Activated T-cell treated with anti-CD3 and anti-CD28 coated beads, Interleukin-2, amount 50 U/mL, for 72 hours (primary cell): ENCODE measurements around the gene DNLZ. TPM values are rescaled to one million over a fixed set of nuclear protein-coding genes. Genes with fewer than 3 reads are reported as not detected.

Source experiments
- ATAC-seq, 2 donors: fragments of 150-1000 bp; cut with Tn5 transposase; replicated peaks in 1 of 2; 2 replicates each; pipeline ENCODE4 v1.10.0; 2021; ENCODE audit warnings: moderate library complexity in 2 of 2, mild to moderate bottlenecking in 1 of 2
- DNase-seq, 2 donors: peaks; one replicate each; pipeline ENCODE4 v3.0.0; 2021 to 2022; ENCODE audit warnings: mixed read lengths in 1 of 2
- H3K27ac Mint-ChIP-seq: one replicate; pipeline ENCODE4 v1.8.0; 2022; ENCODE audit warnings: mild to moderate bottlenecking, moderate library complexity, mixed read lengths
- H3K27me3 Mint-ChIP-seq: one replicate; pipeline ENCODE4 v1.8.0; 2022; ENCODE audit warnings: low read depth, mixed read lengths
- H3K36me3 Mint-ChIP-seq, 2 donors: one replicate each; pipeline ENCODE4 v1.8.0; 2022; ENCODE audit warnings: mixed read lengths in 2 of 2, mild to moderate bottlenecking in 1 of 2; ENCODE audit not compliant: insufficient read depth in 2 of 2
- H3K4me1 Mint-ChIP-seq: one replicate; pipeline ENCODE4 v1.8.0; 2022; ENCODE audit warnings: low read depth, mixed read lengths
- H3K4me3 Mint-ChIP-seq, 2 donors: one replicate each; pipeline ENCODE4 v1.8.0; 2022; ENCODE audit warnings: mild to moderate bottlenecking in 2 of 2, mixed read lengths in 2 of 2, moderate library complexity in 2 of 2
- H3K9me3 Mint-ChIP-seq, 2 donors: one replicate each; pipeline ENCODE4 v1.8.0; 2022; ENCODE audit warnings: mixed read lengths in 2 of 2
- total RNA-seq, 2 donors: library from RNA; stranded (reverse); gene quantifications; one replicate each; pipeline ENCODE4 v1.2.3, GENCODE V29; 2022

The DNLZ gene
- total RNA-seq, 2 donors from 2014 or later = 10.8 to 14.4 TPM

GRCh38 chr9:136338511-136338910 lies 25.0 kb downstream of the DNLZ start:
- ATAC-seq (no peak), DNase-seq (no peak)
- no peak overlapping the region for H3K4me3 Mint-ChIP-seq
- no peaks in the 10 kb centered on the region for H3K27me3 Mint-ChIP-seq
- H3K36me3 Mint-ChIP-seq = no peaks in the 10 kb centered on the region
- H3K4me1 Mint-ChIP-seq = no peaks in the 10 kb centered on the region
- H3K27ac Mint-ChIP-seq = no peak overlapping the region
- no peaks in the 10 kb centered on the region for H3K9me3 Mint-ChIP-seq

DNA sequence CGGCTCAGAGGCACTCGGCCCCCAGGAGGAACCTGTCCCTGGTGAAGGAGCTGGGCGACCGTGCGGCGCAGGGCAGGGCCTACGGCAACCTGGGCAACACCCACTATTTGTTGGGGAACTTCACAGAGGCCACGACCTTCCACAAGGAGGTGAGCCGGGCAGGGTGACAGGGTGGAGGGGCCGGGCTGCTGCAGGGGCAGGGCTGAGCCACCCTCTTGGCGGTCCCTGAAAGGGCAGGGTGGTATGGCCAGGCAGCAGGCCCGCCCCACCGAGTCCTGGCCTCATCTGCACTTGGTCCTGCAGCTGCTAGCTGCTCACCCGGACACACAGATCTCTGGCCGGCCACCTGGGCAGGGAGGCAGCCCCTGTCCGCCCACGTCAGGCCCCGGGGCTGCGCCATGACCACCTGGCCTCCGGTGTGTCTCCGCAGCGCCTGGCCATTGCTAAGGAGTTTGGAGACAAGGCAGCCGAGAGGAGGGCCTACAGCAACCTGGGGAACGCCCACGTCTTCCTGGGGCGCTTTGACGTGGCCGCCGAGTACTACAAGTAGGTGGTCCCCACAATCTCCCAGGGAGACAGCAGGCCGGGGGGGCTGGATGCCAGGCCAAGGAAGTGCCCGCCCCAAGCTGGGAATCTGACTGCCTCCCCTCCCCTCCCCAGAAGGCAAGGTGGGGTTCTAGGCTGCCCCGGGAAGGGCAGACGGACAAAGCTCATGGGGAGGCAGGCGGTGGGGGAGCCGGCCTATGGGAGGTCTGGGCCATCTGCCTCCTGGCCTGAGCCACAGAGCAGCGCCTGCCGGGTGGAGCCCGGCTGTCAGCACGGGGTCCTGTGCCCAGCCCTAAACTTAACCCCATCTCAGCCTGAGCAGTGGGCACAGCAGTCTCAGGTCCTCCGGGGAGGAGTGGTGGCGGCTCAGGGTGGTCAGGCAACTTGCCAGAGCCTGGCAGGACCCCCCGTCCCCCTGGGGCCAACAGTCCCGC lies 25.8 kb downstream of the DNLZ start:
- no peak for DNase-seq
- H3K27me3 Mint-ChIP-seq = no peaks in the 10 kb centered on the region
- no peaks in the 10 kb centered on the region for H3K4me1 Mint-ChIP-seq
- no peak overlapping the region for H3K27ac Mint-ChIP-seq
- no peaks in the 10 kb centered on the region for H3K36me3 Mint-ChIP-seq
- ATAC-seq = no peak
- no peaks in the 10 kb centered on the region for H3K9me3 Mint-ChIP-seq
- no peak overlapping the region for H3K4me3 Mint-ChIP-seq

- Mint-ChIP-seq H3K36me3 (no peaks in the 10 kb centered on the region), H3K4me1 (no peaks in the 10 kb centered on the region), H3K4me3 (no peak overlapping the region), H3K9me3 (no peaks in the 10 kb centered on the region), H3K27me3 (no peaks in the 10 kb centered on the region), H3K27ac (no peak overlapping the region)
- ATAC-seq (no peak), DNase-seq (no peak)
Observed at GRCh38 chr9:136336881-136337280, 26.7 kb downstream of the DNLZ start.

- no peak overlapping the region for H3K27ac Mint-ChIP-seq
- no peaks in the 10 kb centered on the region for H3K9me3 Mint-ChIP-seq
- H3K4me1 Mint-ChIP-seq = no peaks in the 10 kb centered on the region
- no peak for DNase-seq
- H3K36me3 Mint-ChIP-seq = no peaks in the 10 kb centered on the region
- no peak for ATAC-seq
- H3K27me3 Mint-ChIP-seq = no peaks in the 10 kb centered on the region
- no peak overlapping the region for H3K4me3 Mint-ChIP-seq
Observed at GRCh38 chr9:136336156-136336870, 27.2 kb downstream of the DNLZ start.

GRCh38 chr9:136335296-136336155 lies 28.0 kb downstream of the DNLZ start:
- Mint-ChIP-seq H3K4me3 (no peak overlapping the region), H3K4me1 (no peaks in the 10 kb centered on the region), H3K27ac (no peak overlapping the region), H3K36me3 (no peaks in the 10 kb centered on the region), H3K27me3 (no peaks in the 10 kb centered on the region), H3K9me3 (no peaks in the 10 kb centered on the region)
- no peak for ATAC-seq
- no peak for DNase-seq

DNA sequence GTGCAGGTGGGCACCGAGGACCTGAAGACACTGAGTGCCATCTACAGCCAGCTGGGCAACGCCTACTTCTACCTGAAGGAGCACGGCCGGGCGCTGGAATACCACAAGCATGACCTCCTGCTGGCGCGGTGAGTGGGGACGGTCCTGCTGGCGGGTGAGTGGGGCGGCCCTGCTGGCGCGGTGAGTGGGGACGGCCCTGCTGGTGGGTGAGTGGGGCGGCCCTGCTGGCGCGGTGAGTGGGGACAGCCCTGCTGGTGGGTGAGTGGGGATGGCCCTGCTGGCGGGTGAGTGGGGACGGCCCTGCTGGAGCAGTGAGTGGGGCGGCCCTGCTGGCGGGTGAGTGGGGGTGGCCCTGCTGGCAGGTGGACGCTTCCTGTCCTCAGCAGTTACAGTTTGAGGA lies 29.0 kb downstream of the DNLZ start:
- ATAC-seq = no peak
- no peaks in the 10 kb centered on the region for H3K9me3 Mint-ChIP-seq
- H3K36me3 Mint-ChIP-seq = no peaks in the 10 kb centered on the region
- no peak overlapping the region for H3K27ac Mint-ChIP-seq
- no peak for DNase-seq
- H3K4me1 Mint-ChIP-seq = no peaks in the 10 kb centered on the region
- H3K4me3 Mint-ChIP-seq = no peak overlapping the region
- no peaks in the 10 kb centered on the region for H3K27me3 Mint-ChIP-seq

DNA sequence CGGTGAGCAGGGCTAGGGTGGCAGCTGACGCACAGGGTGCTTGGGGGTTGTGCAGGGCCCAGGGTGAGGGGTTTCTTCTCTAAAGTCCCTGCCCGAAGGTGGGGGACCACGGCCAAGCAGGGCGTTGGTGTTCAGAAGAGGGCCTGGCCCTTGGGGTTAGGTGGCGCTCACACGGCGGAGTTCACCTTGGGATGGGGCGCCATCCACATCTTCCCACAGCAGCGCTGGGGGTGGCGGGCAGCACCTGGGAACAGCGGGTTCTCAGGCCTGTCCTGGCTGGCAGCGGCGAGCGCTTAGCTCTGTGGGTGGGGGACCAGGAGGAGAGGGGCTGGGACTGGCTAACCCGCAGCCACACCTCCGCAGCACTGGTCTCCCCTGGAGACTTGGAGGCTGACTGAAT lies 30.1 kb downstream of the DNLZ start:
- H3K4me1 Mint-ChIP-seq = peaks cover 5% of the 10 kb centered on the region

GRCh38 chr9:136333045-136333444 lies 30.5 kb downstream of the DNLZ start:
- H3K27ac Mint-ChIP-seq = no peak overlapping the region

More for the DNA sequence above, 30.1 kb downstream of the DNLZ start:
- Mint-ChIP-seq H3K27me3 (no peaks in the 10 kb centered on the region), H3K36me3 (no peaks in the 10 kb centered on the region), H3K4me3 (no peak overlapping the region), H3K27ac (no peak overlapping the region), H3K9me3 (no peaks in the 10 kb centered on the region)
- no peak for ATAC-seq
- DNase-seq = no peak

GRCh38 chr9:136332482-136332983 lies 31.0 kb downstream of the DNLZ start:
- no peak for DNase-seq
- no peaks in the 10 kb centered on the region for H3K9me3 Mint-ChIP-seq
- peaks cover 7% of the 10 kb centered on the region for H3K4me1 Mint-ChIP-seq
- H3K36me3 Mint-ChIP-seq = no peaks in the 10 kb centered on the region
- H3K27ac Mint-ChIP-seq = no peak overlapping the region
- H3K4me3 Mint-ChIP-seq = no peak overlapping the region
- no peaks in the 10 kb centered on the region for H3K27me3 Mint-ChIP-seq
- ATAC-seq = no peak

More at GRCh38 chr9:136333045-136333444, 30.5 kb downstream of the DNLZ start:
- Mint-ChIP-seq H3K4me1 (peaks cover 7% of the 10 kb centered on the region), H3K27me3 (no peaks in the 10 kb centered on the region), H3K9me3 (no peaks in the 10 kb centered on the region), H3K36me3 (no peaks in the 10 kb centered on the region), H3K4me3 (no peak overlapping the region)
- DNase-seq = no peak
- ATAC-seq = no peak

DNA sequence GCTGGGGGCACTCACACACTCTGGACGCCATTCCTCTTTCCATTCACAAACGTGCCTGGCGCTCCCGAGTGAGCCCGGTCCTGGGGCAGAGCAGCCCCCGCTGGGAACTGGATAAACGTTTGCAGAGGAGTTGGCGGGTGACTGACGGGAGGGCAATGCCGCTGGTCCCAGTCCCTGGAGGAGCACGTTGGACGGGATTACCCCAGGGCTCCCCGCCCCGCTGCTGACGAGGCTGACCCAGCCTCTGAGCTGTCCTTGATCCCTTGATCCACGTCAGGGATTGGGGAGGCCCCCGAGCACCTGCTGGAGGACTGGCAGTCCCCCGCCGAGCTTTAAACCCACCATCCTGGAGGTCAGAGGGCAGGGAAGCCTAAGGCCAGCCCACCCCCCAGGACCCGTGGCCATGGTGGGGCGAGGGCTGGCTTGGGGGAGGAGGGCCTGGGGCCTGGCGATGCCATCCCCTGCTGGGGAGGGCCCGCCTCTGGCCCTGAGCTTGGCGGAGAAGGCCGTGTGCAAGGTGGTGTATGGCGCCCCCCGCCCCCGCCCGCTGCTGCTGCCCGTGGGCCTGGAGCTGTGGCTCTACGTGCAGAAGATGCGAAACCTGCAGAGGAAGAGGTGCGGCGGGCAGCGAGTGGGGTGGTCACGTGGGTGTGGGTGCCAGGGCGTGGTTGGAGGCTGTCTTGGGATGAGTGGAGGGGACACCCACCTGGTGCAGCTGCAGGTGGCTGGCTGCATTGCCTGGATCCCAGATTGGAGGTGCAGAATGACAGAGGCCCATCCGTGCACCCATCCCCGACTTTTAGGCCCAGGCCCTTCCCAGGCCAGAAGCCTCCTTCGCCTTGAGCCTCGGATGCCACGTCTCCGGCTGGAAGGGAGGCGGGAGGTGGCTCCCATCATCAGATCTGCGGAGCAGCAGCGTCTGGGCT lies 31.7 kb downstream of the DNLZ start:
- Mint-ChIP-seq H3K4me3 (no peak overlapping the region), H3K27me3 (no peaks in the 10 kb centered on the region), H3K9me3 (no peaks in the 10 kb centered on the region), H3K36me3 (no peaks in the 10 kb centered on the region), H3K4me1 (peaks cover 7% of the 10 kb centered on the region), H3K27ac (no peak overlapping the region)
- no peak for ATAC-seq
- no peak for DNase-seq

GRCh38 chr9:136331030-136331429 lies 32.5 kb downstream of the DNLZ start:
- Mint-ChIP-seq H3K4me1 (peaks cover 7% of the 10 kb centered on the region), H3K4me3 (no peak overlapping the region), H3K36me3 (no peaks in the 10 kb centered on the region), H3K27me3 (no peaks in the 10 kb centered on the region), H3K27ac (no peak overlapping the region), H3K9me3 (no peaks in the 10 kb centered on the region)
- ATAC-seq = no peak
- no peak for DNase-seq

DNA sequence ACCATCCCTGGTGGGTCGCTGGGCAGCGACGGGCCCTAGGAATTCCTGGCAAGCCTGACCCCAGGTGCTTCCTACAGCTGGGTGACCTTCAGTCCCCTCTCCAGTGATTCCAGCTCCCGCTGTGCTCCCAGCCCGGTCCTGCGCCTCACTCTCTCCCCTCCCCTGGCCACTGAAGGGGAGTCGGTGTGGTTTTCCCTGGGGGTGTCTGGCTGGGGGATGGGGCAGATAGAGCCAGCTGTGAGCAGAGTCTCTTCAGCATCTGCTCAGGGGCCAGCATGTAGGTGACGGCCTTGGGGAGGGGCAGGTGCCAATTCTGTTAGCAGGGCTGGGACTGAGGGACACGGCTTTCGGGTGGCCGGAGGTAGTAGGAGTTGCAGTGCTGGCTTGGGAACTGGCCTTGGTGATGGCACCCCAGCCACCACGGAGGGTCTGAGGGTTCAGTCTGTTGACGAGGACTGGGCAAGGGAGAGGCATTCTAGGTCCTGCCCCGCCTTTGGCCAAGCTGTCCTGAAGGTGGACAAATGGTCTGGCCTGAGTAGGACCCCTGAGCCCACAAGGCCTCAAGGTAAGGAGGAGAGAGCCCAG lies 33.0 kb downstream of the DNLZ start:
- no peak for ATAC-seq
- no peaks in the 10 kb centered on the region for H3K36me3 Mint-ChIP-seq
- H3K27ac Mint-ChIP-seq = no peak overlapping the region
- no peak overlapping the region for H3K4me3 Mint-ChIP-seq
- H3K9me3 Mint-ChIP-seq = no peaks in the 10 kb centered on the region
- H3K27me3 Mint-ChIP-seq = no peaks in the 10 kb centered on the region
- no peak for DNase-seq
- peaks cover 7% of the 10 kb centered on the region for H3K4me1 Mint-ChIP-seq
